ENCODE results near the gene PTPDC1. TPM values are rescaled to one million over a fixed set of nuclear protein-coding genes. Genes with fewer than 3 reads are reported as not detected.

PTPDC1 gene
- polyA plus RNA-seq, 3 donors = 0.32 to 1.5 (median 0.95) TPM

- Mint-ChIP-seq H3K27me3 (ENCODE audit: low read depth in 3 of 3) (peaks cover 0 to 9% (median 0%) of the 10 kb centered on the region in 3 donors), H3K36me3 (no peaks in the 10 kb centered on the region), H3K27ac (no peak overlapping the region), H3K4me1 (peaks cover 3% of the 10 kb centered on the region), H3K4me3 (no peak overlapping the region), H3K9me3 (peaks cover 3 to 11% (median 6%) of the 10 kb centered on the region in 7 donors)
- no peak for TF ChIP-seq CTCF (IDR thresholded peaks at IDR 0.05)
- no peaks in the 10 kb centered on the region for H3K4me1 ChIP-seq (ENCODE audit: control insufficient read depth in 1 of 2, insufficient read depth in 2 of 2, low read length in 2 of 2)
- 100% methylated on average over 3 of the region's 7 CpGs for WGBS (ENCODE audit: insufficient coverage)
- H4K20me1 ChIP-seq (ENCODE audit: insufficient read depth, low read length) = no peaks in the 10 kb centered on the region
- H3K4me3 ChIP-seq (replicated peaks in 1 of 3; ENCODE audit: low read depth in 2 of 3, low read length in 3 of 3) = no peak overlapping the region
- H3K4me2 ChIP-seq (replicated peaks; ENCODE audit: extremely low read depth, low read length, poor library complexity, severe bottlenecking) = no peak overlapping the region
- no peak overlapping the region for H2AFZ ChIP-seq (ENCODE audit: insufficient read depth, low read depth, low read length, poor library complexity, severe bottlenecking)
- H3K9me3 ChIP-seq (replicated peaks in 1 of 2; ENCODE audit: control insufficient read depth in 1 of 2, insufficient read depth in 1 of 2, low read length in 2 of 2) = peaks cover 0 to 4% of the 10 kb centered on the region in 2 donors
- no peaks in the 10 kb centered on the region for H3K27me3 ChIP-seq (ENCODE audit: control insufficient read depth in 2 of 2, insufficient read depth in 2 of 2, low read length in 2 of 2)
- no peaks in the 10 kb centered on the region for H3K79me2 ChIP-seq (ENCODE audit: insufficient read depth, low read length)
- intact Hi-C loops (cut with micrococcal nuclease) = no loop called here
- H3K27ac ChIP-seq (ENCODE audit: low read depth in 1 of 2, low read length in 2 of 2) = no peak overlapping the region
- DNase-seq = no peak
- no peak overlapping the region for H3K9ac ChIP-seq (ENCODE audit: insufficient read depth, low read length, poor library complexity, severe bottlenecking)
- H3K36me3 ChIP-seq (replicated peaks in 1 of 2; ENCODE audit: control insufficient read depth in 1 of 2, insufficient read depth in 2 of 2, low read length in 2 of 2) = no peaks in the 10 kb centered on the region
Observed at GRCh38 chr9:94134629-94135028, 50.4 kb downstream of the PTPDC1 start.

DNA sequence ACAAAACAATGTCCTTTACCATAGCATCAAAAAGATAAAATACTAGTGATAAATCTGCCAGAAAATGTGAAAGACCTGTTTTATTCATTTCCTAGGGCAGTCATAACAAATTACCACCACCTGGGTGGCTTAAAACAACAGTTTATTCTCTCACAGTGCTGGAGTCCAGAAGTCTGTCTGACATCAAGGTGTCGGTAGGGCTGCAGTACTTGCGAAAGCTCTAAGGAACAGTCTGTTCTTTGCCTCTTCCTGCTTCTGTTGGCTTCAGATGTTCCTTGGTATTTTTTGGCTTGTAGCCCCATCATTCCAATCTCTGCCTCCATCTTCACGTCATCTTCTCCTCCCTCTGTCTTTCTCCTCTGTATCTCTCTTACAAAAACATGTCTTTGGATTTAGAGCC, 51.0 kb downstream of the PTPDC1 start:
- no peak overlapping the region for H3K27ac ChIP-seq (ENCODE audit: low read depth in 1 of 2, low read length in 2 of 2)

More for the DNA sequence above, 51.0 kb downstream of the PTPDC1 start:
- Histone ChIP-seq H3K9ac (ENCODE audit: insufficient read depth, low read length, poor library complexity, severe bottlenecking) (no peak overlapping the region), H3K4me2 (replicated peaks; ENCODE audit: extremely low read depth, low read length, poor library complexity, severe bottlenecking) (no peak overlapping the region), H4K20me1 (ENCODE audit: insufficient read depth, low read length) (no peaks in the 10 kb centered on the region), H3K4me3 (replicated peaks in 1 of 3; ENCODE audit: low read depth in 2 of 3, low read length in 3 of 3) (no peak overlapping the region), H3K36me3 (replicated peaks in 1 of 2; ENCODE audit: control insufficient read depth in 1 of 2, insufficient read depth in 2 of 2, low read length in 2 of 2) (no peaks in the 10 kb centered on the region), H2AFZ (ENCODE audit: insufficient read depth, low read depth, low read length, poor library complexity, severe bottlenecking) (no peak overlapping the region), H3K9me3 (replicated peaks in 1 of 2; ENCODE audit: control insufficient read depth in 1 of 2, insufficient read depth in 1 of 2, low read length in 2 of 2) (peaks cover 0 to 4% of the 10 kb centered on the region in 2 donors), H3K79me2 (ENCODE audit: insufficient read depth, low read length) (no peaks in the 10 kb centered on the region), H3K27me3 (ENCODE audit: control insufficient read depth in 2 of 2, insufficient read depth in 2 of 2, low read length in 2 of 2) (no peaks in the 10 kb centered on the region), H3K4me1 (ENCODE audit: control insufficient read depth in 1 of 2, insufficient read depth in 2 of 2, low read length in 2 of 2) (no peaks in the 10 kb centered on the region)
- Mint-ChIP-seq H3K4me3 (no peak overlapping the region), H3K27ac (no peak overlapping the region), H3K27me3 (ENCODE audit: low read depth in 3 of 3) (peaks cover 0 to 9% (median 0%) of the 10 kb centered on the region in 3 donors), H3K9me3 (peaks cover 3 to 8% (median 5%) of the 10 kb centered on the region in 7 donors), H3K36me3 (no peaks in the 10 kb centered on the region), H3K4me1 (peaks cover 3% of the 10 kb centered on the region)
- intact Hi-C loops (cut with micrococcal nuclease) = no loop called here
- no peak for DNase-seq
- TF ChIP-seq CTCF (IDR thresholded peaks at IDR 0.05) = no peak
- 42% methylated on average over 2 of the region's 3 CpGs for WGBS (ENCODE audit: insufficient coverage)
